ENCODE results near the gene CCDC77. TPM values are rescaled to one million over a fixed set of nuclear protein-coding genes. Genes with fewer than 3 reads are reported as not detected.
"Not testable (repeated sequence)": the region's sequence is repeated elsewhere in the genome, so short reads cannot be mapped to it uniquely, and the experiment has no call there.

The CCDC77 gene
- total RNA-seq (2012; rRNA removed), result 9.1 and 9.8 TPM in 2 replicates

GRCh38 chr12:401235-402028, at the start of gene CCDC77:
CCDC77 (plus strand) TSS chr12:401644; CDS start chr12:409384, 7,740 bp downstream.
- Histone ChIP-seq H3K36me3 (ENCODE audit: insufficient read depth, low read length) (no peaks in the 10 kb centered on the region), H3K4me3 (ENCODE audit: low read length) (peak within 1 kb of the TSS; percentile 91), H3K9ac (ENCODE audit: low read depth, low read length) (peak within 1 kb of the TSS; percentile 81), H3K27me3 (ENCODE audit: control insufficient read depth, insufficient read depth, low read length) (no peaks in the 10 kb centered on the region), H3K4me2 (ENCODE audit: low read length) (peak within 1 kb of the TSS; percentile 82), H3K9me3 (replicated peaks; ENCODE audit: low read length) (no peaks in the 10 kb centered on the region), H3K4me1 (ENCODE audit: control insufficient read depth, insufficient read depth, low read length) (peaks cover 13% of the 10 kb centered on the region)

DNA sequence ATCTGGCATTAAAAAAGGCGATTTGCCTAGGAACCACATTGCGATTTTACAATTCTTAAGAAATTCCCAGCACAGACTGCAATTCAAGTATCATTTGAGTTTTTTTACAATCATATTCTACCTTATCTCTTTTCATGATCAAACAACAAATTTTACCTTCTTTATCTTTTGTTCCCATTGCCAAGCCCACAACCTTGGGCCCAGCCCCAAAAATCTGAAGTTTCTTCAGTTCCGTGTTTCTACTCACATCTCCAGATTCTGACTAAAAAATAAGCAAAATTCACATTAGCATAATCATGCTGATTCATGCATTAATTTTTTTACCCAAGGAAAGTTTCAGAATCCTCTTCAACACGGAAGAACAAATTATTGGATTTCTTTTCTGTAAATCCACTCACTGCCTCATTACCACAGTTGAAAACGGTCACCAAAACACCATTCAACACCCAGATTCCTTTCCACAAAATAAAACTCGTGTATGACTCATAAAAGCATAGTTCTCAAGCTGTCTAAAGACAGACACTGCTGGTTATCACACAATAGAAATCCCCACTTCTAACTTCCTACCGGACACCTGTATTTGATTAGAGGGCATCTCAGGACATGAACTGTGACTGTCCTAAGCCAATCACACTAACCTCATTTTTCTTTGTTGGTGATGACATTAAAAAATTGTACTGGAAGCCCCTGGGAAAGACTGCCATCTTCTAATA, 45.0 kb upstream of the CCDC77 start:
- no peak overlapping the region for H3K4me2 ChIP-seq (ENCODE audit: low read length)
- H3K4me1 ChIP-seq (ENCODE audit: control insufficient read depth, insufficient read depth, low read length), result peaks cover 11% of the 10 kb centered on the region
- H3K36me3 ChIP-seq (ENCODE audit: insufficient read depth, low read length), result peaks cover 62% of the 10 kb centered on the region
- H3K9ac ChIP-seq (ENCODE audit: low read depth, low read length), result no peak overlapping the region
- no peaks in the 10 kb centered on the region for H3K9me3 ChIP-seq (replicated peaks; ENCODE audit: low read length)
- no peak overlapping the region for H3K4me3 ChIP-seq (ENCODE audit: low read length)
- no peaks in the 10 kb centered on the region for H3K27me3 ChIP-seq (ENCODE audit: control insufficient read depth, insufficient read depth, low read length)

GRCh38 chr12:359091-359490, 42.4 kb upstream of the CCDC77 start:
- H3K4me1 ChIP-seq (ENCODE audit: control insufficient read depth, insufficient read depth, low read length), result peaks cover 4% of the 10 kb centered on the region
- no peaks in the 10 kb centered on the region for H3K27me3 ChIP-seq (ENCODE audit: control insufficient read depth, insufficient read depth, low read length)
- H3K9ac ChIP-seq (ENCODE audit: low read depth, low read length), result no peak overlapping the region
- H3K36me3 ChIP-seq (ENCODE audit: insufficient read depth, low read length), result peaks cover 67% of the 10 kb centered on the region
- H3K4me2 ChIP-seq (ENCODE audit: low read length), result no peak overlapping the region
- no peak overlapping the region for H3K4me3 ChIP-seq (ENCODE audit: low read length)
- H3K9me3 ChIP-seq (replicated peaks; ENCODE audit: low read length), result no peaks in the 10 kb centered on the region

- Histone ChIP-seq H3K36me3 (ENCODE audit: insufficient read depth, low read length) (peaks cover 67% of the 10 kb centered on the region), H3K9ac (ENCODE audit: low read depth, low read length) (no peak overlapping the region), H3K27me3 (ENCODE audit: control insufficient read depth, insufficient read depth, low read length) (no peaks in the 10 kb centered on the region), H3K9me3 (replicated peaks; ENCODE audit: low read length) (peaks cover 6% of the 10 kb centered on the region), H3K4me3 (ENCODE audit: low read length) (no peak overlapping the region), H3K4me1 (ENCODE audit: control insufficient read depth, insufficient read depth, low read length) (no peaks in the 10 kb centered on the region), H3K4me2 (ENCODE audit: low read length) (no peak overlapping the region)
These were observed 34.6 kb upstream of the CCDC77 start for GRCh38 chr12:366820-367219.

DNA sequence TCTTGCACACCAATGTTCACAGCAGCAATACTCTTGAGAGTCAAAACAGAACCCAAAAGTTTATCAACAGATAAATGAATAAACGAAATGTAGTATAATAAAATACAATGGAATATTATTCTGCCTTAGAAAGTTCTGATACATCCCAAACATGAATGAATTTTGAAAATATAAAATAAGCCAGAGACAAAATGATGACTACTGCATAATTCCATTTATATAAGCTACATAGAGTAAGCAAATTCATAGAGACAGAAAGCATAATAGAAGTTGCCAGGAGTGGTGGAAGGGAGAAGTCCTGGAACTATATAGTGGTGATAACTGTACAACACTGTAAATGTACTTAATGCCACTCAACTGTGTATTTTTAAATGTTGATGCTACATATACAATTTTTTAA, 33.5 kb upstream of the CCDC77 start:
- Histone ChIP-seq H3K36me3 (ENCODE audit: insufficient read depth, low read length) (peaks cover 56% of the 10 kb centered on the region), H3K4me2 (ENCODE audit: low read length) (no peak overlapping the region), H3K4me1 (ENCODE audit: control insufficient read depth, insufficient read depth, low read length) (no peaks in the 10 kb centered on the region), H3K9me3 (replicated peaks; ENCODE audit: low read length) (peaks cover 6% of the 10 kb centered on the region), H3K27me3 (ENCODE audit: control insufficient read depth, insufficient read depth, low read length) (no peaks in the 10 kb centered on the region), H3K9ac (ENCODE audit: low read depth, low read length) (no peak overlapping the region), H3K4me3 (ENCODE audit: low read length) (no peak overlapping the region)

DNA sequence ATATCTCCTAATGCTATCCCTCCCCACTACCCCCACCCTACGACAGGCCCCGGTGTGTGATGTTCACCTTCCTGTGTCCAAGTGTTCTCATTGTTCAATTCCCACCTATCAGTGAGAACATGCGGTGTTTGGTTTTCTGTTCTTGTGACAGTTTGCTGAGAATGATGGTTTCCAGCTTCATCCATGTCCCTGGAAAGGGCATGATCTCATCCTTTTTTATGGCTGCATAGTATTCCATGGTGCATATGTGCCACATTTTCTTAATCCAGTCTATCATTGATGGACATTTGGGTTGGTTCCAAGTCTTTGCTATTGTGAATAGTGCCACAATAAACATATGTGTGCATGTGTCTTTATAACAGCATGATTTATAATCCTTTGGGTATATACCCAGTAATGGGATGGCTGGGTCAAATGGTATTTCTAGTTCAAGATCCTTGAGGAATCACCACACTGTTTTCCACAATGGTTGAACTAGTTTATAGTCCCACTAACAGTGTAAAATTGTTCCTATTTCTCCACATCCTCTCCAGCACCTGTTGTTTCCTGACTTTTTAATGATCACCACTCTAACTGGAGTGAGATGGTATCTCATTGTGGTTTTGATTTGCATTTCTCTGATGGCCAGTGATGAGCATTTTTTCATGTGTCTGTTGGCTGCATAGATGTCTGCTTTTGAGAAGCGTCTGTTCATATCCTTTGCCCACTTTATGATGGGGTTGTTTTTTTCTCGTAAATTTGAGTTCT, 30.5 kb upstream of the CCDC77 start:
- not testable (repeated sequence) for H3K9me3 ChIP-seq (replicated peaks; ENCODE audit: low read length); H3K27me3 ChIP-seq (ENCODE audit: control insufficient read depth, insufficient read depth, low read length); H3K4me1 ChIP-seq (ENCODE audit: control insufficient read depth, insufficient read depth, low read length); H3K4me2 ChIP-seq (ENCODE audit: low read length); H3K9ac ChIP-seq (ENCODE audit: low read depth, low read length); H3K4me3 ChIP-seq (ENCODE audit: low read length)
- peaks cover 39% of the 10 kb centered on the region for H3K36me3 ChIP-seq (ENCODE audit: insufficient read depth, low read length)

DNA sequence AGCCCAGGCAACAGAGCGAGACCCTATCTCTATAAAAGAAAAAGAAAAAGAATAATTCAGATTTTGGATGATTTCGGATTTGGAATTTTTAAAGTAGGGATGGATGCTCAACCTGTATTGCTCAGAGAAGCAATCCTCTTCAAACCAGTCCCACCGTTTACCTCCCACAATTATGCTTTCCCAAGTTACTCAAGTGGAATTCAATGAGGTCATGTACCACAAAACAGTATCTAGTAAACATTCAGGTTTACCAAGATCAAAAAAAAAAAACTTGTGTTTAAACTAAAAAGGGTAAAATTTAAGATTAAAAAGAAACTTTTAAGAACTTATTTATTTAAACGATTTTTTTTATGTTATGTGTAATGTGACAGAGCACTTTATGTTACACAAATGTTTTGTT, 14.8 kb upstream of the CCDC77 start:
- peak overlapping the region; percentile 100 for H3K9ac ChIP-seq (ENCODE audit: low read depth, low read length)
- peak overlapping the region; percentile 96 for H3K4me2 ChIP-seq (ENCODE audit: low read length)
- H3K4me3 ChIP-seq (ENCODE audit: low read length), result peak overlapping the region; percentile 85
- H3K27me3 ChIP-seq (ENCODE audit: control insufficient read depth, insufficient read depth, low read length), result no peaks in the 10 kb centered on the region
- H3K36me3 ChIP-seq (ENCODE audit: insufficient read depth, low read length), result peaks cover 33% of the 10 kb centered on the region
- H3K4me1 ChIP-seq (ENCODE audit: control insufficient read depth, insufficient read depth, low read length), result peaks cover 23% of the 10 kb centered on the region
- no peaks in the 10 kb centered on the region for H3K9me3 ChIP-seq (replicated peaks; ENCODE audit: low read length)

- H3K36me3 ChIP-seq (ENCODE audit: insufficient read depth, low read length), result peaks cover 21% of the 10 kb centered on the region
- no peaks in the 10 kb centered on the region for H3K27me3 ChIP-seq (ENCODE audit: control insufficient read depth, insufficient read depth, low read length)
- peaks cover 23% of the 10 kb centered on the region for H3K4me1 ChIP-seq (ENCODE audit: control insufficient read depth, insufficient read depth, low read length)
- H3K4me2 ChIP-seq (ENCODE audit: low read length), result peak overlapping the region; percentile 96
- no peaks in the 10 kb centered on the region for H3K9me3 ChIP-seq (replicated peaks; ENCODE audit: low read length)
- H3K4me3 ChIP-seq (ENCODE audit: low read length), result peak overlapping the region; percentile 85
- H3K9ac ChIP-seq (ENCODE audit: low read depth, low read length), result peak overlapping the region; percentile 100
These were observed 13.4 kb upstream of the CCDC77 start for GRCh38 chr12:388012-388411.

DNA sequence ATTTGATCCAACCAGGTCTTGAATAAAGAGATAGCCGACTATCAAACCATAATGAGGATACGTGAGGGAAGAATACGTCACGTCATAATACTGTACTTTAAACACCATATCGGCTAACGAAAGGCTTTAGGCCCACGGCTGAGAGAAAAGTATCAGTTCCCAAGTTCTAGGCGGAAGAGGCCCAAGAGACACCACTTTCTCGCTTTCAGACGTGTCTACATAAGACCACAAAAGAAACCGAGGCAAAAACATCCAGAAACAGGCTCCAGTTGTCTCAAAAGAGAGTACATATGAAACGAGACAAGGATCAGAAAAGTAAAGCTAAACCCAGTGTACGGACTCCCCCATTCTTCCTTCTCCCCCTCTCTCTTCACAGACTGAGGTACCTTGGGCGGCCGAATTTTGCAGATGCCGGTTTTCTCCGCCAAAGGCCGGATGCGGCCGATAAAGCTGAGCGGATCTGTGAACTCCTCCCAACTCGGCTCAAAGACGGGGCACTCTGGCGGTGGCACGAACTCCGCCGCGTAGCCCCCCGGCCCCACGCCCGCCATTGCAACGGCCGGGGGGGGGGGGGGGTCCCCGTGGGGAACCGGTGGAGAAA, 12.8 kb upstream of the CCDC77 start:
- Histone ChIP-seq H3K4me2 (ENCODE audit: low read length) (peak overlapping the region; percentile 96), H3K9ac (ENCODE audit: low read depth, low read length) (peak overlapping the region; percentile 100), H3K27me3 (ENCODE audit: control insufficient read depth, insufficient read depth, low read length) (no peaks in the 10 kb centered on the region), H3K9me3 (replicated peaks; ENCODE audit: low read length) (no peaks in the 10 kb centered on the region), H3K4me3 (ENCODE audit: low read length) (peak overlapping the region; percentile 85), H3K36me3 (ENCODE audit: insufficient read depth, low read length) (peaks cover 16% of the 10 kb centered on the region), H3K4me1 (ENCODE audit: control insufficient read depth, insufficient read depth, low read length) (peaks cover 23% of the 10 kb centered on the region)

DNA sequence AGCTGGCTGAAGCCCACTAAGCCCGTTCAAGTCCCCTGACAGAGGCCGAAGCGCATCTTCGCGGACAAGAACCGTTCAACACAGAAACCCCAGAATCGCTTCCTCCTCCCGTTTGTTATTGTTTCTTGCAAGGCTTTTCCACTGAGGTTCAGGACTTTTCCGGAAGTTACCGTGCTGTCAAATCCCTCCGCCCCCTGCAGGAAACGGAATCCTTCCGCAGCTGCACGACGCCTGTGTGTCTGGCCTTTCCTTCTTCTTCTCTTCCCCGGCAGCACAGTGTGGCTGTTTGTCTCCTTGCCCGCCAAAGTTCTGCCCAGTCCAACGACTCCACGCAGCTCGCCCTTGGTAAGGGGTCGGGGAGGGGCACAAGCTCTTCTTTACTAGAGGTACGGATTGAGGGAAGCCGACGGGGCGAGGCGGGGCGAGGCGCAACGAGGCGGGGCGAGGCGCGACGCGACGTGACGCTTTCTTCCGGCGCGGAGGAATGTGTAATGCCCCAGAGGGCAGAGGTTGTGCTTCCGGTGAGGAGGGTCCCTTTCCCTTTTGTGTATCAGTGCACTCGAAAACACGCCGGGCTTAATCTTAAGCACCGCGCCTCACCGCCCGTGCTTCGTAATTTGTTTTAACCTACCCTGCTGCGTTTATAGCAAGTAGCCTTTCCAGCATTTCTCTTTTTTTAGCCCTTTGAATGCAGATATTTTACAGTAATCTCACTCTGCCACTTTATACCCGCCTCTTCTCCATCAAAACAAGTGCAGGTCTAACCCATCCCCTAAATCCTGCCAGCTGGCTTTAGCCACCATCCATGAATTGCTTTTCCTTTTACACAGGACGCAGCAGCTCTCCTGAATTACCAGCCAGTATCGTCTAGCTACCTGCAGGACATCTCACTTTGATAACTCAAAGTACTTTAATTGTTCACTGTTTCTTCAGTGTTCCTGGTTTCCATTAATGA, 12.0 kb upstream of the CCDC77 start, which contains the start of gene KDM5A:
Gene KDM5A (minus strand): TSS at position 179 of the 955 bp plus-strand sequence. CDS start 229 bp downstream, outside the sequence.
- Histone ChIP-seq H3K9me3 (replicated peaks; ENCODE audit: low read length) (no peaks in the 10 kb centered on the region), H3K36me3 (ENCODE audit: insufficient read depth, low read length) (peaks cover 8% of the 10 kb centered on the region), H3K4me2 (ENCODE audit: low read length) (peak within 1 kb of the TSS; percentile 96), H3K9ac (ENCODE audit: low read depth, low read length) (peak within 1 kb of the TSS; percentile 100), H3K4me3 (ENCODE audit: low read length) (peak within 1 kb of the TSS; percentile 85), H3K4me1 (ENCODE audit: control insufficient read depth, insufficient read depth, low read length) (peaks cover 23% of the 10 kb centered on the region), H3K27me3 (ENCODE audit: control insufficient read depth, insufficient read depth, low read length) (no peaks in the 10 kb centered on the region)

All from skeletal muscle satellite cell (primary cell).